B cell (primary cell): ENCODE results near the gene FRG2. TPM values are rescaled to one million over a fixed set of nuclear protein-coding genes. Genes with fewer than 3 reads are reported as not detected.

ENCODE experiments used
- ATAC-seq: fragments of 200-7000 bp; cut with Tn5 transposase; one replicate; pipeline ENCODE4 v1.10.0; 2021; ENCODE audit warnings: low read depth, mild to moderate bottlenecking, moderate number of reproducible peaks, moderate library complexity
- CTCF ChIA-PET: fragments of 350-600 bp; sonication (Branson Sonifier 250); formaldehyde crosslinking; loops from one replicate; lab custom pipeline; 2021; ENCODE audit warnings: antibody characterized with exemption, inconsistent platforms; lab: Charles Lee
- POLR2A ChIA-PET: fragments of 350-600 bp; sonication (Branson Sonifier 250); formaldehyde crosslinking; loops from one replicate; lab custom pipeline; 2021; ENCODE audit warnings: antibody characterized with exemption; lab: Charles Lee
- DNase-seq: peaks from one replicate; pipeline ENCODE4 v3.0.0; 2013
- H2AFZ ChIP-seq: 2 replicates; pipeline ENCODE4 v1.6.1; 2012; ENCODE audit warnings: mild to moderate bottlenecking, low read depth, low read length; ENCODE audit not compliant: insufficient read depth, poor library complexity, severe bottlenecking
- H3K27ac ChIP-seq, 2 donors: 1 replicate in 1 of 2; 2 replicates in 1 of 2; pipeline ENCODE4 v1.5.1; 2012 to 2013; ENCODE audit warnings: low read length in 2 of 2, mild to moderate bottlenecking in 2 of 2, moderate library complexity in 1 of 2
- H3K27me3 ChIP-seq, 4 experiments: fragments of 200-600 bp in 1 of 4; sonication (generic) in 1 of 4; replicated peaks in 1 of 4; 1 replicate in 2 of 4; 2 replicates in 2 of 4; pipeline versions ENCODE4 v1.6.1 to v1.7.0; 2013 to 2016; ENCODE audit warnings: low read length in 3 of 4, mild to moderate bottlenecking in 2 of 4, mixed read lengths in 1 of 4, moderate library complexity in 1 of 4; ENCODE audit not compliant: insufficient read depth in 4 of 4, control insufficient read depth in 3 of 4; ENCODE audit errors: control extremely low read depth in 1 of 4
- H3K36me3 ChIP-seq, 2 experiments: replicated peaks in 1 of 2; 1 replicate in 1 of 2; 2 replicates in 1 of 2; pipeline versions ENCODE4 v1.6.1 to v1.7.1; 2013; ENCODE audit warnings: low read length in 1 of 2; ENCODE audit not compliant: insufficient read depth in 2 of 2, control insufficient read depth in 1 of 2; ENCODE audit errors: control extremely low read depth in 1 of 2, extremely low read depth in 1 of 2
- H3K4me1 ChIP-seq, 2 donors: fragments of 200-600 bp in 1 of 2; sonication (generic) in 1 of 2; 1 replicate in 1 of 2; 2 replicates in 1 of 2; pipeline versions ENCODE4 v1.5.1 to v1.6.1; 2013 to 2017; ENCODE audit warnings: low read length in 2 of 2; ENCODE audit not compliant: control insufficient read depth in 2 of 2, insufficient read depth in 2 of 2
- H3K4me2 ChIP-seq: replicated peaks from 2 replicates; pipeline ENCODE3; 2012; ENCODE audit warnings: mild to moderate bottlenecking, low read depth, low read length; ENCODE audit not compliant: poor library complexity, severe bottlenecking
- H3K4me3 ChIP-seq, 5 experiments: fragments of 200-600 bp in 1 of 5; sonication (generic) in 1 of 5; 1 replicate in 3 of 5; 2 replicates in 2 of 5; pipeline versions ENCODE4 v1.5.1 to v1.7.0; 2011 to 2016; ENCODE audit warnings: low read length in 4 of 5, mild to moderate bottlenecking in 4 of 5, low read depth in 2 of 5, control low read depth in 1 of 5, moderate library complexity in 1 of 5; ENCODE audit not compliant: insufficient read depth in 1 of 5; ENCODE audit errors: control extremely low read depth in 1 of 5, extremely low read depth in 1 of 5
- H3K79me2 ChIP-seq: fragments of 200-600 bp; sonication (generic); one replicate; pipeline ENCODE4 v1.6.0; 2016; ENCODE audit warnings: low read length; ENCODE audit not compliant: control insufficient read depth, insufficient read depth
- H3K9ac ChIP-seq: fragments of 200-600 bp; sonication (generic); 2 replicates; pipeline ENCODE4 v1.6.1; 2017; ENCODE audit warnings: mild to moderate bottlenecking, low read length, moderate library complexity
- H3K9me3 ChIP-seq, 3 donors: one replicate each; pipeline versions ENCODE4 v1.6.1 to v1.7.1; 2013; ENCODE audit warnings: low read length in 2 of 3; ENCODE audit not compliant: control insufficient read depth in 2 of 3, insufficient read depth in 1 of 3; ENCODE audit errors: control extremely low read depth in 1 of 3
- H4K20me1 ChIP-seq: 2 replicates; pipeline ENCODE4 v1.6.0; 2012; ENCODE audit warnings: mild to moderate bottlenecking, low read length; ENCODE audit not compliant: insufficient read depth, control insufficient read depth, poor library complexity, severe bottlenecking
- H3K27ac Mint-ChIP-seq: one replicate; pipeline ENCODE4 v1.8.0; 2021; ENCODE audit warnings: mixed read lengths
- H3K27me3 Mint-ChIP-seq: one replicate; pipeline ENCODE4 v1.8.0; 2021; ENCODE audit warnings: mixed read lengths
- H3K4me1 Mint-ChIP-seq: one replicate; pipeline ENCODE4 v1.8.0; 2021; ENCODE audit warnings: mixed read lengths
- H3K4me3 Mint-ChIP-seq: one replicate; pipeline ENCODE4 v1.8.0; 2021; ENCODE audit warnings: mixed read lengths
- H3K9me3 Mint-ChIP-seq: one replicate; pipeline ENCODE4 v1.8.0; 2022; ENCODE audit warnings: mixed read lengths; ENCODE audit not compliant: insufficient read depth
- CTCF ChIP-seq: fragments of 200-600 bp; IDR thresholded peaks from one replicate; pipeline ENCODE4 v1.8.0; 2022; ENCODE audit warnings: antibody characterized with exemption, mild to moderate bottlenecking
- EZH2 ChIP-seq: IDR thresholded peaks from 2 replicates; pipeline ENCODE4 v1.6.1; 2012; ENCODE audit warnings: borderline replicate concordance, low read depth, mild to moderate bottlenecking, moderate library complexity, low read length; ENCODE audit not compliant: insufficient read depth, poor library complexity, severe bottlenecking
- WGBS: methylation state at CpG from one replicate; pipeline ENCODE4 v1.1.5; 2013; ENCODE audit warnings: missing lambda C conversion rate; ENCODE audit not compliant: insufficient coverage; 5-methylcytosine and 5-hydroxymethylcytosine counted together
- intact Hi-C: fragments of 100-400 bp; cut with micrococcal nuclease; formaldehyde crosslinking; loops from one replicate; pipeline ENCODE4 v1.10.0; 2022
- polyA plus RNA-seq: library from polyadenylated mRNA; depleted of rRNA; stranded (reverse); fragments of >200 nt; gene quantifications from 2 replicates; pipeline ENCODE4 v1.2.3, GENCODE V29; 2012
- total RNA-seq, 2 donors: library from RNA; stranded (reverse); fragments of 120-200 nt in 1 of 2; gene quantifications; 1 replicate in 1 of 2; 2 replicates in 1 of 2; pipeline versions ENCODE4 v1.2.3 to v1.2.4, GENCODE V29; 2013 to 2022

Gene FRG2
- total and polyA plus RNA-seq, 2 donors (not counting 1 experiment from before 2014, with no cell fraction given), result not detected

GRCh38 chr4:190016369-190017289 lies 10.4 kb downstream of the FRG2 start:
- Mint-ChIP-seq H3K27ac (no peak overlapping the region), H3K4me1 (peaks cover 21% of the 10 kb centered on the region), H3K27me3 (peaks cover 70% of the 10 kb centered on the region), H3K4me3 (peak overlapping the region; percentile 66), H3K9me3 (no peaks in the 10 kb centered on the region)
- POLR2A ChIA-PET, result no interaction called here
- Histone ChIP-seq H2AFZ (no peak overlapping the region), H3K27me3 (peaks cover 0 to 70% (median 29%) of the 10 kb centered on the region in 4 experiments), H3K27ac (no peak overlapping the region), H4K20me1 (no peaks in the 10 kb centered on the region), H3K9me3 (peaks cover 0 to 63% (median 0%) of the 10 kb centered on the region in 3 donors), H3K79me2 (no peaks in the 10 kb centered on the region), H3K9ac (no peak overlapping the region), H3K4me1 (peaks cover 9 to 28% of the 10 kb centered on the region in 2 donors), H3K4me2 (no peak overlapping the region), H3K4me3 (no peak overlapping the region), H3K36me3 (no peaks in the 10 kb centered on the region)
- CTCF ChIA-PET, result no interaction called here
- DNase-seq, result no peak
- TF ChIP-seq EZH2, result no peak
- no peak for TF ChIP-seq CTCF
- no peak for ATAC-seq
- intact Hi-C loops, result no loop called here
- 22% methylated on average over 34 of the region's 43 CpGs for WGBS
